HEK293 (cell line): ENCODE data around the gene ZNF529.

Experiments used
- GLIS1 ChIP-seq: fragments of 450-650 bp; formaldehyde crosslinking; IDR thresholded peaks from 2 replicates; pipeline ENCODE4 v1.5.1; 2016; ENCODE audit warnings: missing biosample characterization, missing genetic modification characterization
- INSM2 ChIP-seq: fragments of 450-650 bp; formaldehyde crosslinking; IDR thresholded peaks from 2 replicates; pipeline ENCODE4 v1.5.1; 2016; ENCODE audit warnings: missing biosample characterization, missing genetic modification characterization
- PRDM10 ChIP-seq: fragments of 450-650 bp; formaldehyde crosslinking; IDR thresholded peaks from 2 replicates; pipeline ENCODE4 v1.5.1; 2016; ENCODE audit warnings: missing biosample characterization, missing genetic modification characterization
- PRDM6 ChIP-seq: fragments of 450-650 bp; formaldehyde crosslinking; IDR thresholded peaks from 2 replicates; pipeline ENCODE4 v1.5.1; 2017; ENCODE audit warnings: missing biosample characterization, missing genetic modification characterization
- REPIN1 ChIP-seq: fragments of 450-650 bp; formaldehyde crosslinking; IDR thresholded peaks from 2 replicates; pipeline ENCODE4 v1.5.1; 2017; ENCODE audit warnings: missing biosample characterization, missing genetic modification characterization, low read depth
- SP3 ChIP-seq: fragments of 450-650 bp; formaldehyde crosslinking; IDR thresholded peaks from 2 replicates; pipeline ENCODE4 v1.5.1; 2016; ENCODE audit warnings: missing biosample characterization, missing genetic modification characterization
- ZBTB6 ChIP-seq: fragments of 450-650 bp; formaldehyde crosslinking; IDR thresholded peaks from 2 replicates; pipeline ENCODE4 v1.5.1; 2017; ENCODE audit warnings: missing biosample characterization, missing genetic modification characterization
- ZFP37 ChIP-seq: fragments of 450-650 bp; formaldehyde crosslinking; IDR thresholded peaks from 2 replicates; pipeline ENCODE4 v1.5.1; 2016; ENCODE audit warnings: missing biosample characterization, missing genetic modification characterization
- ZIC2 ChIP-seq: fragments of 450-650 bp; formaldehyde crosslinking; IDR thresholded peaks from 2 replicates; pipeline ENCODE4 v1.5.1; 2016; ENCODE audit warnings: missing biosample characterization, missing genetic modification characterization
- ZNF157 ChIP-seq: fragments of 450-650 bp; formaldehyde crosslinking; IDR thresholded peaks from 2 replicates; pipeline ENCODE4 v1.5.1; 2016; ENCODE audit warnings: missing biosample characterization, missing genetic modification characterization
- ZNF211 ChIP-seq: fragments of 450-650 bp; formaldehyde crosslinking; IDR thresholded peaks from 2 replicates; pipeline ENCODE4 v1.5.1; 2016; ENCODE audit warnings: low read depth, missing biosample characterization, missing genetic modification characterization
- ZNF280D ChIP-seq: fragments of 450-650 bp; formaldehyde crosslinking; IDR thresholded peaks from 2 replicates; pipeline ENCODE4 v1.5.1; 2016; ENCODE audit warnings: missing biosample characterization, missing genetic modification characterization
- ZNF302 ChIP-seq: fragments of 450-650 bp; formaldehyde crosslinking; IDR thresholded peaks from 2 replicates; pipeline ENCODE4 v1.5.1; 2016; ENCODE audit warnings: missing biosample characterization, missing genetic modification characterization, low read depth
- ZNF366 ChIP-seq: fragments of 450-650 bp; formaldehyde crosslinking; conservative IDR thresholded peaks from 2 replicates; pipeline ENCODE4 v1.5.1; 2016; ENCODE audit warnings: missing biosample characterization, missing genetic modification characterization
- ZNF433 ChIP-seq: fragments of 450-650 bp; formaldehyde crosslinking; IDR thresholded peaks from 2 replicates; pipeline ENCODE4 v1.5.1; 2016; ENCODE audit warnings: missing biosample characterization, missing genetic modification characterization, low read depth
- ZNF501 ChIP-seq: fragments of 450-650 bp; formaldehyde crosslinking; IDR thresholded peaks from 2 replicates; pipeline ENCODE4 v1.5.1; 2016; ENCODE audit warnings: missing biosample characterization, missing genetic modification characterization
- ZNF692 ChIP-seq: fragments of 450-650 bp; formaldehyde crosslinking; IDR thresholded peaks from 2 replicates; pipeline ENCODE4 v1.5.1; 2016; ENCODE audit warnings: missing biosample characterization, missing genetic modification characterization
- ZNF704 ChIP-seq: fragments of 450-650 bp; formaldehyde crosslinking; IDR thresholded peaks from 2 replicates; pipeline ENCODE4 v1.5.1; 2016; ENCODE audit warnings: missing biosample characterization, missing genetic modification characterization
- ZNF747 ChIP-seq: fragments of 450-650 bp; formaldehyde crosslinking; IDR thresholded peaks from 2 replicates; pipeline ENCODE4 v1.5.1; 2016; ENCODE audit warnings: missing biosample characterization, missing genetic modification characterization
- ZNF792 ChIP-seq: fragments of 450-650 bp; formaldehyde crosslinking; IDR thresholded peaks from 2 replicates; pipeline ENCODE4 v1.5.1; 2016; ENCODE audit warnings: missing biosample characterization, missing genetic modification characterization
- ZXDB ChIP-seq: fragments of 450-650 bp; formaldehyde crosslinking; IDR thresholded peaks from 2 replicates; pipeline ENCODE4 v1.5.1; 2016; ENCODE audit warnings: missing biosample characterization, missing genetic modification characterization

The ZNF529 gene

GRCh38 chr19:36605101-36605876 is 32.2 kb upstream of the ZNF529 start, which contains the start of gene ZNF382 (continued):
- no peak for TF ChIP-seq PRDM6
- no peak; the same call in none of the 2 replicates for TF ChIP-seq ZFP37 (tag by site-specific recombination)
- peak; percentile 18; the same call in 1 of the 2 replicates for TF ChIP-seq REPIN1
- peak; percentile 96 for TF ChIP-seq ZNF501 (tag by site-specific recombination)
- no peak for TF ChIP-seq ZNF433 (tag by site-specific recombination)
- no peak; the same call in 1 of the 2 replicates for TF ChIP-seq ZNF792 (tag by site-specific recombination)
- TF ChIP-seq ZNF280D (tag by site-specific recombination): no peak
- TF ChIP-seq ZNF157: no peak
- TF ChIP-seq ZNF704 (tag by site-specific recombination): no peak
- no peak for TF ChIP-seq ZBTB6 (tag by site-specific recombination)
- TF ChIP-seq SP3 (tag by site-specific recombination): no peak
- peak; percentile 41; the same call in 1 of the 2 replicates for TF ChIP-seq PRDM10 (tag by site-specific recombination)
- TF ChIP-seq GLIS1 (tag by site-specific recombination): no peak; the same call in 1 of the 2 replicates
- TF ChIP-seq ZXDB: peak; percentile 80
- no peak for TF ChIP-seq ZNF302 (tag by site-specific recombination)
- no peak for TF ChIP-seq ZNF366
- TF ChIP-seq ZNF692 (tag by site-specific recombination): peak; percentile 70
- TF ChIP-seq ZIC2 (tag by site-specific recombination): peak; percentile 83; the same call in 1 of the 2 replicates
- TF ChIP-seq ZNF747: no peak
- TF ChIP-seq ZNF211 (tag by site-specific recombination): no peak
- peak; percentile 40; the same call in 1 of the 2 replicates for TF ChIP-seq INSM2
